Colonic mucosa (tissue), 4 donors: ENCODE data around the gene CLIC5. TPM values are rescaled to one million over a fixed set of nuclear protein-coding genes. Genes with fewer than 3 reads are reported as not detected.

Experiments
- DNase-seq: peaks from one replicate; pipeline ENCODE4 v3.0.0-alpha.2; 2020
- H3K27ac ChIP-seq: fragments of 200-600 bp; one replicate; pipeline ENCODE4 v1.8.0; 2021
- H3K27me3 ChIP-seq: fragments of 200-600 bp; one replicate; pipeline ENCODE4 v1.8.0; 2021
- H3K36me3 ChIP-seq: fragments of 200-600 bp; one replicate; pipeline ENCODE4 v1.8.0; 2021
- H3K4me1 ChIP-seq: fragments of 200-600 bp; one replicate; pipeline ENCODE4 v1.8.0; 2021; ENCODE audit warnings: mild to moderate bottlenecking
- H3K4me3 ChIP-seq: fragments of 200-600 bp; one replicate; pipeline ENCODE4 v1.8.0; 2021
- H3K9ac ChIP-seq, 2 donors: one replicate each; pipeline ENCODE4 v1.7.0; 2013; ENCODE audit warnings: control low read depth in 2 of 2, low read depth in 2 of 2, low read length in 2 of 2
- H3K9me3 ChIP-seq: fragments of 200-600 bp; one replicate; pipeline ENCODE4 v1.8.0; 2021
- intact Hi-C: fragments of 100-400 bp; cut with DNase I; formaldehyde crosslinking; loops from one replicate; pipeline ENCODE4 v1.14.1; 2022
- total RNA-seq, 2 donors: library from RNA; stranded (reverse); fragmentation: NEBNext Ultra II Directional in 1 of 2; extraction: Animal tissue kit (Norgen Biotek cat#: 25700) in 1 of 2; gene quantifications; one replicate each; pipeline ENCODE4 v1.2.1, GENCODE V29; 2021
- TF ChIP-seq, protein P1 (sequence below): fragments of 200-600 bp; IDR thresholded peaks from one replicate; pipeline ENCODE4 v1.8.0; 2022; ENCODE audit warnings: antibody characterized with exemption, mild to moderate bottlenecking
- donor health status: healthy.
- donor health status: DM: no; HTN: no; CAD: no.
- donor health status: DM: no; HTN: no; CAD: no.

The CLIC5 gene
- total RNA-seq, 2 donors from 2014 or later, result 72.8 to 74.9 TPM

GRCh38 chr6:45966340-45966739 is 49.3 kb downstream of the CLIC5 start:
- no peak overlapping the region for H3K27ac ChIP-seq
- no peak overlapping the region for H3K4me3 ChIP-seq
- intact Hi-C loops, result no loop called here
- DNase-seq, result no peak
- H3K27me3 ChIP-seq, result no peaks in the 10 kb centered on the region
- TF ChIP-seq, protein P1, sequence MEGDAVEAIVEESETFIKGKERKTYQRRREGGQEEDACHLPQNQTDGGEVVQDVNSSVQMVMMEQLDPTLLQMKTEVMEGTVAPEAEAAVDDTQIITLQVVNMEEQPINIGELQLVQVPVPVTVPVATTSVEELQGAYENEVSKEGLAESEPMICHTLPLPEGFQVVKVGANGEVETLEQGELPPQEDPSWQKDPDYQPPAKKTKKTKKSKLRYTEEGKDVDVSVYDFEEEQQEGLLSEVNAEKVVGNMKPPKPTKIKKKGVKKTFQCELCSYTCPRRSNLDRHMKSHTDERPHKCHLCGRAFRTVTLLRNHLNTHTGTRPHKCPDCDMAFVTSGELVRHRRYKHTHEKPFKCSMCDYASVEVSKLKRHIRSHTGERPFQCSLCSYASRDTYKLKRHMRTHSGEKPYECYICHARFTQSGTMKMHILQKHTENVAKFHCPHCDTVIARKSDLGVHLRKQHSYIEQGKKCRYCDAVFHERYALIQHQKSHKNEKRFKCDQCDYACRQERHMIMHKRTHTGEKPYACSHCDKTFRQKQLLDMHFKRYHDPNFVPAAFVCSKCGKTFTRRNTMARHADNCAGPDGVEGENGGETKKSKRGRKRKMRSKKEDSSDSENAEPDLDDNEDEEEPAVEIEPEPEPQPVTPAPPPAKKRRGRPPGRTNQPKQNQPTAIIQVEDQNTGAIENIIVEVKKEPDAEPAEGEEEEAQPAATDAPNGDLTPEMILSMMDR, result no peak
- no peaks in the 10 kb centered on the region for H3K36me3 ChIP-seq
- no peak overlapping the region for H3K9ac ChIP-seq
- no peaks in the 10 kb centered on the region for H3K9me3 ChIP-seq
- H3K4me1 ChIP-seq, result no peaks in the 10 kb centered on the region

DNA sequence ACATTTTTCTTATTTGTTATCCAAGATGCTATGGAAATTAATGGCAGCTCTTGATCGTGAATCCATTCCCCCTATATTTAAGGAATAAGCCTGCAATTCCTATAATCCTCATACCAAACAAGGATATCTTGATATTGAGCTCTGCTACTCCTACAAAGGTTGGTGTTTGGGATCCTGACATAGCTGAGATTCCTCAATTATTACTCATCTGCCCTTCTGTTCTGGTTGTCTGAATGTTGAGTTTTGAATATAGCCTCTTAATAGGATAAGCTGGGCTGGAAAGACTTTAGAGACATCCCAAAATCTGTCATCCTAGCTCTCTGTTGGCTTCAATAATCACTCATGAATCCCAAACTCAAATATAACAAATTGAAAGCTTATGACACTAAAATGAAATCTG is 49.9 kb downstream of the CLIC5 start:
- Histone ChIP-seq H3K36me3 (no peaks in the 10 kb centered on the region), H3K9me3 (no peaks in the 10 kb centered on the region), H3K27me3 (no peaks in the 10 kb centered on the region), H3K9ac (no peak overlapping the region), H3K27ac (no peak overlapping the region), H3K4me1 (no peaks in the 10 kb centered on the region), H3K4me3 (no peak overlapping the region)
- TF ChIP-seq, protein P1, result no peak
- intact Hi-C loops, result no loop called here
- no peak for DNase-seq

DNA sequence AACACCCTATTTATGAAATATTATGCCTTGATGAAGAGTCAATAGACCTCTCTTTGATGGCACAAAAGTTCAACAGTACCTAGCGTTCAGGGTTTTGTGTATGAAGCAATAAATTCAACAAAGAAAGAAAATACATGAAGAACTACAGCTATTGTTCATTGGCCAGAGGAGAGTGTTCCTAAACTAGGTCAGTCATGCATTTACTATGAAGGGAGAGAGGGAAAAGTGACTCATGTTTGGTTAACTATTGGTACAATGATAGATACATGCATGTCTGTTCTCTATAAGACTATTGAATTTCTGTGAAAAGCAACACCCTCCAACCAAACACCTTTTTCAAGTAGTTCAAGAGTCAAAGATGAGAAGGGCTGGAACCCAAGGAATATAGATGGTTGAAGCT is 50.7 kb downstream of the CLIC5 start:
- Histone ChIP-seq H3K4me3 (no peak overlapping the region), H3K27me3 (no peaks in the 10 kb centered on the region), H3K36me3 (no peaks in the 10 kb centered on the region), H3K4me1 (no peaks in the 10 kb centered on the region), H3K9ac (no peak overlapping the region), H3K27ac (peak overlapping the region; percentile 10), H3K9me3 (no peaks in the 10 kb centered on the region)
- DNase-seq, result no peak
- TF ChIP-seq, protein P1, result no peak
- intact Hi-C loops, result no loop called here

DNA sequence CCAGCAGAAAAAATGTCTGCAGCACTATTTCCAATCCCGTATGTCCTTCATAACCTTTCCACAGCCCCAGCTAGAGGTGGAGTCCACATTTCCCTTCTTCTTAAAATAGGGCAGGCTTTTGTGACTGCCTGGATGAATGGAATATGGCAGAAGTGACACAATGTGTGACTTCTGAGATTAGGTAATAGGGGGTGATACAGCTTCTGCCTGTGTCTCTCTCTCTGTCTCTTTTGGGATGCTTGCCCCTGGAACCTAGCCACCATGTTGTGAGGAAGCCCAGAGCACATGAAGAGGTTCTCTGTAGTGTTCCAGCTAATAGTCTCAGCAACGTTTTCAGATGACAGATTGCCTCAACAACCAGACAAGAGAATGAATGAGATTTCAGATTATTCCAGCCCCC is 51.4 kb downstream of the CLIC5 start:
- Histone ChIP-seq H3K9ac (no peak overlapping the region), H3K4me3 (no peak overlapping the region), H3K27me3 (no peaks in the 10 kb centered on the region), H3K4me1 (no peaks in the 10 kb centered on the region), H3K27ac (no peak overlapping the region), H3K9me3 (no peaks in the 10 kb centered on the region), H3K36me3 (no peaks in the 10 kb centered on the region)
- intact Hi-C loops, result no loop called here
- DNase-seq, result no peak
- TF ChIP-seq, protein P1, result no peak

DNA sequence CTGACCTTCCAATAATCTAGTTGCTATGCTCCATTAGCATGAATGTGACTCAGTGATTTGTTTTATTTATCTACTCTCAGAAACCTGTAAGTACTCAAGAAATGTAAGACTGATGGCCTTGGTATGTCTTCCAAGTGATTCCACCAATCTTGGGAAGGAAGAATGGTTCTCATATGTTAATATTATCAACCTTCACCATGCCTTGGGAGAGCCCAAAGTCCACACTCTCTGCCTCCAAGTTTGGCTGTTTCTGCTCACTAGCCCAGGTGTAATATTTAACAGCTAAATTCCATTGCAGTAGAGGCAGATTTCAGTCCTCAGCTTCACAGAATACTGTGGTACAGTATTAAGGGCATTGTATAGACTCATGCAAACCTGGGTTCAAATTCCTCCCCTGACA is 51.8 kb downstream of the CLIC5 start:
- DNase-seq, result no peak
- no peaks in the 10 kb centered on the region for H3K36me3 ChIP-seq
- no peak overlapping the region for H3K4me3 ChIP-seq
- H3K27me3 ChIP-seq, result no peaks in the 10 kb centered on the region
- H3K9me3 ChIP-seq, result no peaks in the 10 kb centered on the region
- intact Hi-C loops, result no loop called here
- TF ChIP-seq, protein P1, result no peak
- H3K9ac ChIP-seq, result no peak overlapping the region
- H3K4me1 ChIP-seq, result no peaks in the 10 kb centered on the region
- H3K27ac ChIP-seq, result no peak overlapping the region

- Histone ChIP-seq H3K9ac (no peak overlapping the region), H3K27me3 (no peaks in the 10 kb centered on the region), H3K36me3 (no peaks in the 10 kb centered on the region), H3K4me1 (no peaks in the 10 kb centered on the region), H3K9me3 (no peaks in the 10 kb centered on the region), H3K4me3 (no peak overlapping the region), H3K27ac (no peak overlapping the region)
- TF ChIP-seq, protein P1, result no peak
- intact Hi-C loops, result no loop called here
- DNase-seq, result no peak
Observed at GRCh38 chr6:45961125-45961524, 54.5 kb downstream of the CLIC5 start.
